HAP-1 (cell line): ENCODE data around the gene SLC22A4.

Source experiments
- DNase-seq, 2 experiments: peaks; one replicate each; pipeline ENCODE4 v3.0.0-alpha.2; 2016 to 2020; ENCODE audit warnings: low spot score in 2 of 2
- H3K27me3 ChIP-seq: fragments of 250-450 bp; sonication (Bioruptor Pico); 2 replicates; pipeline ENCODE4 v1.5.1; 2020; ENCODE audit warnings: low read depth, mild to moderate bottlenecking, moderate library complexity
- H3K36me3 ChIP-seq: fragments of 250-450 bp; sonication (Bioruptor Pico); replicated peaks from 2 replicates; pipeline ENCODE4 v1.5.1; 2020; ENCODE audit warnings: mild to moderate bottlenecking
- H3K4me1 ChIP-seq: fragments of 250-450 bp; sonication (Bioruptor Pico); 2 replicates; pipeline ENCODE4 v1.5.1; 2020; ENCODE audit warnings: mild to moderate bottlenecking
- H3K4me3 ChIP-seq: fragments of 250-450 bp; sonication (Bioruptor Pico); 2 replicates; pipeline ENCODE4 v1.5.1; 2020; ENCODE audit warnings: mild to moderate bottlenecking, moderate library complexity
- H3K9me3 ChIP-seq: fragments of 250-450 bp; sonication (Bioruptor Pico); 2 replicates; pipeline ENCODE4 v1.5.1; 2020; ENCODE audit warnings: mild to moderate bottlenecking, moderate library complexity
- in situ Hi-C: fragments of 300-500 bp; cut with MboI; formaldehyde crosslinking; loops from 3 replicates; pipeline ENCODE4 v1.14.3; 2020; ENCODE audit warnings: low sequenced_read_pairs, inconsistent platforms, mixed read lengths

The SLC22A4 gene

DNA sequence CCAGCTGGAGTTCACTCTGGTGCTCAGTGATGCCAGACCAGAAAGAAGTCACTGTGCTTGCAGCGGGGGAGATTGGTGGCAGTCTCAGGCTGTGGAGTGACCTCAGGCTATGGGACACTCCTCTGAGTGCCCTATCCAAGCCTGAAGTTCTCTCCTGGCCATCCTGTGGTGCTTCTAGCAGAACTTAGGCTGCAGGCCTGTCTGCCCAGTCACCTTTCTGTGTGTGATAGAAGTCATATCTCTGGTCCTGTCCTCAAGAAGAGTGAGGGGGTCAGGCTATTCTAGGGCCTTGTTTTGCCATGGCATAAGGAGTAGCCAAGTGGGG, 27.4 kb upstream of the SLC22A4 start:
- Histone ChIP-seq H3K9me3 (no peaks in the 10 kb centered on the region), H3K4me3 (no peak overlapping the region), H3K4me1 (no peaks in the 10 kb centered on the region), H3K27me3 (no peaks in the 10 kb centered on the region), H3K36me3 (no peaks in the 10 kb centered on the region)
- no peak for DNase-seq
- in situ Hi-C loops: no loop called here

DNA sequence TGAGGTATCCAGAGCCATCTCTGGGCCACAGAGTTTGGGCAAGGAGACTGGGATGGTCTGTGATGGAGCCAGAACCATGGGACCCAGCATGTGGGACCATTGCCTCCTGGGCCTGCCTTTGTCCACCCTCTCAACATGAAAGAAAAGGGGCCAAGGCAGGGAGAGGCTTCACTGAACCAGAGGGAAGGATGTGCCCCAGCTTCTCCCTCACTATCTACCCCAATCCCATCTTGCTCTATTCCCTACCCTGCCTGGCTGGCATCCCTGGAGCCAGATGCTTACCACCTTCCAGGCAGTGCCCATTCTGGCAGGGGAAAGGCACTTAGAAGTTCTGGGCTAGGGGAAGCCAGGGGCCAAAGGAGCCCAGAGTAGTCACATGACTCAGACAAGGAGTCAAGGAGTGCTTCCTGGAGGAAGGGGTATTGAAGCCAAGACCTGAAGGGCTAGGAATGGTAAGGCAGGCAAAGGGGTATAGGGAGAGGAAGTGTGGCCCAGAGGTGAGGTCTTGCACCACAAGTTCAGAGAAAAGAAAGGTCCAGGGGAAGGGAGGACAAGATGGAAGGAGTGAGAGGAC, 26.9 kb upstream of the SLC22A4 start:
- no peaks in the 10 kb centered on the region for H3K9me3 ChIP-seq
- in situ Hi-C loops: no loop called here
- H3K27me3 ChIP-seq: no peaks in the 10 kb centered on the region
- H3K36me3 ChIP-seq: no peaks in the 10 kb centered on the region
- no peak overlapping the region for H3K4me3 ChIP-seq
- DNase-seq: no peak
- no peaks in the 10 kb centered on the region for H3K4me1 ChIP-seq

DNA sequence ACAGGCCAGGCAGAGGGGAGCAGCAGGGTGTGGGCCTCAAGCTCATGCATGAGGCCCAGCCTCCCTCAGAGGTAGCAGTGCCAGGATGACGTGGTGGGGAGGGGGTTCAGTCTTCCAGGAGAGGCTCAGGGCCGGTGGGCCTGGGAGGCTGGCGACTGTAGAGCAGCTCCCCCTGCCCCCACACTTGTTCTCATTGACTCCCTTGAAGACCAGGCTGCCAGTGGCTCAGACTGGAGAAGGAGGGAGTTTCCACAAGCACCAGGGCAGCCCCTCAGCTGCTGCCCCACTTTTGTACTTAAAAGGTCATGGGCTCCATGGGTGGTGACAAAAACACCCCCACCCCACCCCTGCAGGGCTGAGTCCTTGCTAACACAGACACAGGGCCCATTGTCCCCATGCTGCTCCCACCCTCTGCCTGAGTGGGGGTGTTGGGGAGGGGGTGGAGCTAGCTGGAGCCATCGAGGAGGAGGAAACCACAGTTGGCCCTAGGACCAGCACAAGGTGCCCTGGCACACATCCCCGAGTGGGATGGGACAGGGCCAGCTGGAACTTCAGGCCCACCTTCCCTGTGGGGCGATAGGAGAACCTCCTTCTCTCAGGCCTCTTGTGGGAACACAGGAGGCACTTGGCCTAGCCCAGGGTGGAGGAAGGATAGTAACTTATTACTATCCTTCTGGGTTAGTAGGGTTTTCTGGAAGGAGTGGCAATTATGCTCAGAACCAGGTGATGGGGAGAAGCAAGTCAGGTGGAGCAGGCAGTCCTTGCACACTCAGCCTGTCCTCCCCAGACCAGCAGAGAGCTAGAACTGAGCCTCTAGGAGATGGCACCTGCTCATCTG, 26.0 kb upstream of the SLC22A4 start:
- Histone ChIP-seq H3K36me3 (no peaks in the 10 kb centered on the region), H3K9me3 (no peaks in the 10 kb centered on the region), H3K4me1 (no peaks in the 10 kb centered on the region), H3K4me3 (no peak overlapping the region), H3K27me3 (no peaks in the 10 kb centered on the region)
- no peak for DNase-seq
- in situ Hi-C loops: no loop called here

DNA sequence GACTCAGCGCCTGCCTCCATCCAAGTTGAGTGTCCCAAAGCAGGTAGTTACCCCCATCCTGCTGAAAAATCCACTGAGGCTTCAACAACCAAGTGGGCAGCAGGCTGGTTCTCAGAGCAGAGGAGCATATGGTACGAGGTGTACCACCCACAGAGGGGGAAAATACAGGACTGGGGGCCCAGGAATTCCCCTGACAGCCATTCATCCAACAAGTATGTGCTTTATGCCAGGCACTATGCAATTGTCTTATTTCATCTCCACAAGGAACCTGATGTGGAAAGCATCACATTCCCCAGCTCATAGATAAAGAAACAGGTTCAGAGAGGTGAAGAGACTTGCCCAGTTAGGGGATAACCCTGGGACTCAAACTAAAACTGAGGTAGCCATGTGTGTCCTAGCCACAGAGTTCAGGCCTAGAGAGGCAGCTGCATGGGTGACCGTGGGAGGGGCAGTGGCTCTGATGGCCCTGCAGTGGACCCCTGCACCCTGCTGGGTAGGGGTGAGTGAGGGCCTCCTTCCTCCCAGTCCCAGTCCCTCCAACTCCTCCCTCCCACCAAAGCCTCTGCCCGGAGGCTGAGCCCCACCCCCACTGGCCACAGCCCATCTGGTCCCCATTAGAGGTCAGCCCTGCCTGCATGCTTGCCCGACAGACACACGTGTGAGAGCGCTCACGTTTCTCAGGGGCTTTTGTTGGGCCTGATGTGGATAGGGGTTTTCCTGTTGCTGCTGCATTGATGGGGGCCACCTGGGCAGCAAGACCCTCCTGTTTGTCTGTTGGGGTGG, 25.2 kb upstream of the SLC22A4 start:
- in situ Hi-C loops: no loop called here

DNA sequence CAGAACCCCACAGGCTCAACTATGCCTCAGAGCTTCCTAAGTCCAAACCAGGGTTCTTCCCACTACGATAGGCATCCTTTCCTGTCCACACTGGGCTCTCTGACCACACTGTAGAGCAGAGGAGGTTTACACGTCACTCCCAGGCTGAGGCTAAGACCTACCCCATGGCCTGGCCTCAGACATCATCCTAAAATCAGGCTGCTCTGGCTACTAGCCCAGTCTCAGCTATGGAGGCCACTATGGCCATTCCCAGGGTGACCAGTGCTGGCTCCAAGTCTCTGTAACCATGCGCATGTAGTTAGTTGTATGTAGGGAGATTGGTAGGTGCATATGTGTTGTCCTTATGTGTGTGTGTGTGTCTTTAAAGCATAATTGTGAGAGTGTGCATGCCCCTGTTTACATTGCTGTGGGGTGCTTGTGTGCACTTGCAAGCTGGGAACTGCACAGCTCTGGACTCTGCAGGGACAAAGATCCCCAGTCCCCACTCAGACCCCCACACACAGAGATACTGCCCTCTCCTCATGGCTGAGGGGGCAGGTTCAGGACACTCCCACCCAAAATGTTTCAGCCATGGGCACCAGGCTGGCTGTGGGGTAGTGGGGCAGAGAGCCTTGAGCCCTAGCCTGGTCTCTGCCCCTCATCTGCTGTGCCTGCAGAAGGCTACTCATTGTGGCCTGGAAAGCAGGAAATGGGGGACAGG, 24.4 kb upstream of the SLC22A4 start:
- H3K9me3 ChIP-seq: no peaks in the 10 kb centered on the region
- in situ Hi-C loops: loop anchor here (10.0 kb wide), 1 partner anchor 235 kb away; no protein-coding TSS in a partner anchor
- no peaks in the 10 kb centered on the region for H3K36me3 ChIP-seq
- H3K4me3 ChIP-seq: no peak overlapping the region
- no peaks in the 10 kb centered on the region for H3K27me3 ChIP-seq
- no peaks in the 10 kb centered on the region for H3K4me1 ChIP-seq
- no peak for DNase-seq

More for the DNA sequence above, 25.2 kb upstream of the SLC22A4 start:
- Histone ChIP-seq H3K4me3 (no peak overlapping the region), H3K9me3 (no peaks in the 10 kb centered on the region), H3K4me1 (no peaks in the 10 kb centered on the region), H3K27me3 (no peaks in the 10 kb centered on the region), H3K36me3 (no peaks in the 10 kb centered on the region)
- DNase-seq: no peak

DNA sequence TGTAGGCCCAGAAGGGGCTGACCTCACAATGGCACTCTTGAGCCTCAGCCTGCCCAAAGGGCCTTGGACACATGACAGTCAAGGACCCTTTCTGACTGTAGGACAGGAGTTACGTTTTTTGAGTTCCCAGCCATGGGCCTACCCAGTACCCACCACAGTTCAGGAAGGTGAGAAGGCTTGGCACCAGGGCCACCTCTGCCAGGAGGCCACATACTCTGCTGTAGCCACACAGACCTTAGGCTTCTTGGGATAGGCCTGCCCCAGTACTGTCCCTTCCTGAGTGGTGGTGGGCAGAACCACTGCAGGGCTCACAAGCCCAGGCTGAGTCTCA, 23.9 kb upstream of the SLC22A4 start:
- Histone ChIP-seq H3K9me3 (no peaks in the 10 kb centered on the region), H3K4me1 (no peaks in the 10 kb centered on the region), H3K4me3 (no peak overlapping the region), H3K36me3 (no peaks in the 10 kb centered on the region), H3K27me3 (no peaks in the 10 kb centered on the region)
- in situ Hi-C loops: loop anchor here (10.0 kb wide), 1 partner anchor 235 kb away; no protein-coding TSS in a partner anchor
- DNase-seq: no peak

DNA sequence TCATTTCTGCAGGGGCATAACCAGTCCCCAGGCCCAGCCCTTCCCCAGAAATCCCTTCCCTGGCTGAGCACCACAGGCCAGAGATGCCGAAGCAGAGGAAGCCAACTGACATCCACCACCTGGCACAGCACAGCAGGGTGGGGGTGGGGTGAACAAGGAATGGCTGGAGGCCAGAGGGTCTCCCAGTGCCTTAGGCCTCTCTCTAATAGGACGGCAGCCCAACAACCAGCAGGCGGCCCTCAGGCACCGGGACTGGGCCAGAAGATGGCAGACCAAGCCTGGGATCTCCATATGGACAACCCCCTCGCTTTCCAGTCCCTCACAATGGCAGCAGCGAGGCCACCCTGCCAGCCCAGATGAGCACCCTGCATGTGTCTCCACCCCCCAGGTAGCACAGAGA, 23.5 kb upstream of the SLC22A4 start:
- no peaks in the 10 kb centered on the region for H3K9me3 ChIP-seq
- in situ Hi-C loops: loop anchor here (10.0 kb wide), 1 partner anchor 234 kb away; no protein-coding TSS in a partner anchor
- H3K36me3 ChIP-seq: no peaks in the 10 kb centered on the region
- H3K4me1 ChIP-seq: no peaks in the 10 kb centered on the region
- DNase-seq: peak in 1 of 2 experiments; percentile 5
- no peaks in the 10 kb centered on the region for H3K27me3 ChIP-seq
- H3K4me3 ChIP-seq: no peak overlapping the region

DNA sequence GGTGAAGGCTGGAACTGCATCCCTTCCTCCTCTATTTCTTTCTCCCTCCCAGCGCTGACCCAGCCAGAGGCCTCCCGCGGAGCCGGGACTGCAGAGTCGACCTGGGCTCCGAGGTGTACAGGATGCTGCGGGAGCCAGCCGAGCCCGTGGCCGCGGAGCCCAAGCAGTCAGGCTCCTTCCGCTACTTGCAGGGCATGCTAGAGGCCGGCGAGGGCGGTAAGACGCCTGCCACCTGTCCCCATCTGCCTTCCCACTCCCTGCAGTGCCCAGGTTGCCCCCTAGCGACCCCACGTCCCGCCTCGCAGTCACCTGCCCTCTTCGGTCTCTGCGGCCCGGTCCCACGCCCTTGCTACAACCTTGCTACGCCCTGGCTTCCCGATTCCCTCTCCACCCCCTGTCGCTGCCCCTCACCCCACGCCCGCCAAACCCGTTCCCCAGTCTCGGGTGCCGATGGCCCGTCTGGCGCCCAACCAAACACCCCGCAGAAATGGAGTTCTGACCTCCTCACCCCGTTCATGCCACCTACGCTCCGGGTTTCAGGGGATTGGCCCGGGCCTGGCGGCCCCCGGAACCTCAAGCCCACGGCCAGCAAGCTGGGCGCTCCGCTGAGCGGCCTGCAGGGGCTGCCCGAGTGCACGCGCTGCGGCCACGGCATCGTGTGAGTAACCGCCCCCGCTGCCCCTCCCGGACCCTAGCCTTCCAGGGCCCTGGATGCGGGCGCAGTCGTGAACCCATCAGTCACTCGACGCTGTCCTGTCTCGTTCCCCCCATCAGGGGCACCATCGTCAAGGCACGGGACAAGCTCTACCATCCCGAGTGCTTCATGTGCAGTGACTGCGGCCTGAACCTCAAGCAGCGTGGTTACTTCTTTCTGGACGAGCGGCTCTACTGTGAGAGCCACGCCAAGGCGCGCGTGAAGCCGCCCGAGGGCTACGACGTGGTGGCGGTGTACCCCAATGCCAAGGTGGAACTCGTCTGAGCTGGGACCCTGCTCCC, 22.6 kb upstream of the SLC22A4 start:
- no peaks in the 10 kb centered on the region for H3K9me3 ChIP-seq
- no peaks in the 10 kb centered on the region for H3K36me3 ChIP-seq
- no peaks in the 10 kb centered on the region for H3K27me3 ChIP-seq
- DNase-seq: peak in 1 of 2 experiments; percentile 4
- in situ Hi-C loops: loop anchor here (10.0 kb wide), 1 partner anchor 233 kb away; no protein-coding TSS in a partner anchor
- no peak overlapping the region for H3K4me3 ChIP-seq
- no peaks in the 10 kb centered on the region for H3K4me1 ChIP-seq

DNA sequence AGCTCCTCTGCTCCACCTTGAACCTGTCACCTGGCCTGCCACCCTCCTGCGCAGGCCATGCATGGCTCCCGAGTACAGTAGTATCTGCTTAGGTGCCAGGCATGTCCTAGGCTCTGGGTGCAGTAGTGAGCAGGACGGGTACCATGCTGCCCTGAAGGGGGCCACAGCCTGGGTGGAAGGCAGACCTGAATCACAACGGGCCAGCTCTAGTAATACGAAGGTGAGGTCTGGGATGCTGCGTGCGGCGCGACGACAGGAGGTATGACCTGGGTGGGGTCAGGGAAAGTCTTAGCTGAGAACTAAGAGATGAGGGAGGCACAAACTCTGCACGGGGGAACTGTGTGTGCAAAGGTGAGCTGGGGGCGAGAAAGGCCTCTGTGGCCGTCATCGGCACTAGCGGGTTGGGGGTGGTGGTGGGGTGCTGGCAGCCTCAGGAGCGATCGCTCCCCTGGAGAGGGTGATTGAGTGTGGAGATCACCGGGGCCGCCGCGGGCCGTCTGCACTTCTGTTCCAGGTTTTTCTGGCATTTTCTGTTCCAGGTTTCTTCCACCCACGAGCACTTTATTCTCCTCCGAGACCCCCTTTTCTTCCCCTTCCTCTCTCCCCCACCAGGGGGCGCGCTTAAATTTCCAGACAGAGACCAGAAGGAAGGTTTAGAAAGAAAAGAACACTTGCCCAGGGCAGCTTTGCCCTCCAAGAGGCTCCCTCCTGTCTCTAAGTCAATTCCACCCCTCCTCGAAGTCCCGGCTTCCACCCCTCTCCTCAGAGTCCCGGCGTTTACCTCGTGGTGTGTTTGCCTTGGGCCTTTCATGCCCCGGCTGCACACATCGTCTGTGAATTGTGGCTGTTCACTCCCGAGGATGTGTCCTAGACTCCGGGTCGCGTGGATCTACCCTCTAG, 21.6 kb upstream of the SLC22A4 start:
- Histone ChIP-seq H3K9me3 (no peaks in the 10 kb centered on the region), H3K4me1 (no peaks in the 10 kb centered on the region), H3K27me3 (no peaks in the 10 kb centered on the region), H3K4me3 (no peak overlapping the region), H3K36me3 (no peaks in the 10 kb centered on the region)
- in situ Hi-C loops: loop anchor here (10.0 kb wide), 1 partner anchor 232 kb away; no protein-coding TSS in a partner anchor
- peak; percentile 73 to 90 for DNase-seq

DNA sequence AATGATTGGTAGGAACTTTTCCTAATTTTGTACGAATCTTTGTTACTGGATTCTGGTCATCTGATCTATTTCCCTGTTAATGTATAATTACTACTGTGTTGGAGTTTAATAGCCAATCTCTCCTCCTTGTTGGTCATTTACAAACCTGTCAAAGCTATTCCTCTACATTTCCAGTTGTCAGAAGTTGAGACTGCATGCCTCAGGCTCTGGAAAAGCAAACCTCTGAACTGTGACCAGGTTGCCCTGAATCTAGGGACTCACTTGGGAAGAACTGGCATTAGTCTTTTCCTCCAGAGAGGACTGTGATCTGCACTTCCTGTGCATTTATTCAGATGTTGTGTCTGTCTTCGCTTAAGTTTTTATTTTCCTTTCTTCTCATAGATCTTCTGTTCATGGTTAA, 20.6 kb upstream of the SLC22A4 start:
- Histone ChIP-seq H3K27me3 (no peaks in the 10 kb centered on the region), H3K9me3 (no peaks in the 10 kb centered on the region), H3K36me3 (no peaks in the 10 kb centered on the region), H3K4me1 (no peaks in the 10 kb centered on the region; the same call in 1 of the 2 replicates), H3K4me3 (no peak overlapping the region)
- no peak for DNase-seq
- in situ Hi-C loops: loop anchor here (10.0 kb wide), 1 partner anchor 231 kb away; no protein-coding TSS in a partner anchor

DNA sequence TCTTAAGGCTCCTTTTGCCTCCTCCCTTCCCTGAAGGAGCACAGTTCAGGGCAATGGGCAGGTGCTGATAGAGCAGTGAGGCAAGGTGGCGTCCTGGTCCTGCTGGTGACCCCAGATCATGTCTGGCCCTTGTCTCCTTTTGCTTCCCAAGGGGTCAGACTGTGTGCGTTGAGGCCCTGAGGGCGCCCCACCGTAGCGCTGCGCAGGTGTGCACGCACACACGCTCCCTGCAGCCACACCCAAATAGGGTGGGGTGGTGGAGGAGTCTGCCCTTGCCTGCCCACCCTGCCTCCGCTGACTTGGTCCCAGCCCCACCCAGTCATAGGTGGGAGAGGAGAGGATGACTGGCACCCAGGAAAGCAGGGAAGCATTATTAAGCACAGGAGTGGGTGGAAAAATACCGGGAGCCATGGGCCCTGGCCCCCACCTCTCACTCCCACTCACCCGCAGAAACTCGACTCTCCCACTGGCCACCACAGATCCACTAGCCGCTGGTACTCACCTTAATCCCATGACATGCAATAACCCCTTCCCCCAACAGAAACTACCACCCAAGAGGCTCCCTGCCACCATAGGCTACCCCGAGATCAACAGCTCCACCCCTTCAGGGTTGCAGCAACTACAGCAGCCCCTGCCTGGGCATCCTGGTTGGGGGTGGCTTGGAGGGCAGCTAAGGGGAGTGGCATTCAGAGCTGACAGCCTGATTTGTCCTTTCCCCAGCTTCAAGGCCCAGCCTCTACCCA, 20.0 kb upstream of the SLC22A4 start:
- in situ Hi-C loops: loop anchor here (10.0 kb wide), 1 partner anchor 231 kb away; no protein-coding TSS in a partner anchor
- H3K4me3 ChIP-seq: no peak overlapping the region
- H3K9me3 ChIP-seq: no peaks in the 10 kb centered on the region
- no peaks in the 10 kb centered on the region for H3K36me3 ChIP-seq
- no peaks in the 10 kb centered on the region for H3K27me3 ChIP-seq
- peak in 1 of 2 experiments; percentile 4 for DNase-seq
- H3K4me1 ChIP-seq: no peaks in the 10 kb centered on the region; the same call in 1 of the 2 replicates
